ENCODE results near the gene B4GALT7.
A peak's percentile ranks its signal among the peaks of the same experiment; 100 is the strongest.
"Not testable (repeated sequence)": the region's sequence is repeated elsewhere in the genome, so short reads cannot be mapped to it uniquely, and the experiment has no call there.

B4GALT7 gene, protein sequence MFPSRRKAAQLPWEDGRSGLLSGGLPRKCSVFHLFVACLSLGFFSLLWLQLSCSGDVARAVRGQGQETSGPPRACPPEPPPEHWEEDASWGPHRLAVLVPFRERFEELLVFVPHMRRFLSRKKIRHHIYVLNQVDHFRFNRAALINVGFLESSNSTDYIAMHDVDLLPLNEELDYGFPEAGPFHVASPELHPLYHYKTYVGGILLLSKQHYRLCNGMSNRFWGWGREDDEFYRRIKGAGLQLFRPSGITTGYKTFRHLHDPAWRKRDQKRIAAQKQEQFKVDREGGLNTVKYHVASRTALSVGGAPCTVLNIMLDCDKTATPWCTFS

GRCh38 chr5:177599731-177600507, at the start of gene B4GALT7:
Gene B4GALT7 (plus strand): TSS chr5:177600132. CDS start chr5:177600211, 79 bp downstream.
- peak; percentile 58 to 97 (median 82) for DNase-seq
- intact Hi-C loops (cut with DNase I) = loop anchor here (2.0 kb wide), 1 partner anchor 83 kb away; the partner anchor contains the start of gene DDX41

DNA sequence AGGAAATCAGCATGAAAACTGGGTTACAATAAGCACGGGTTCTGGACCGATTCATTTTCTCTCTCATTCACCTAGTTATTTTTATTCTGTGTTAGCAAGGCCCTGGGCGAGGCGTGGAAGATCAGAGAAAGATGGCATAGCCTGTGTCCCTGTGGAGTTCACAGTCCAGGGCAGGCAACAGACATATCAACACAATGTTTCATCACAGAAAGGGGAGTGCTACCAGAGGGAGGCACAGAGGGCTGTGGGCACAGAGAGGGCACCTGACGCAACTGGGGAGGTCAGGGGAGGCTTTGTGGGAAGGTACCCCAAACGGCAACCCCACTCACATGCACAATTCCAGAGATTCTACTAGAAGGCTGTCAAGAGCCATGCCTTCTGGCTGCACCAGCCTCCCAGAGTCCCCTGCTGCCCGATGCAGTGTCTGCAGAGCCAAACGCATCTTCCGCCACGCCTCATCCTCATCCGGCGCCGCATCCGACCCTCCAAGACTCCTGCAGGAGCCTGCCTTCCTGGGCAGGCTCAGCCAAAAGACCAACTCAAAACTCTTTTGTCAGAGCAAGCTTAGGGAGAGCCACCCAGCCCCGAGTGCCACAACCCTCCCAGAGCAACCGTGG, 47.0 kb upstream of the B4GALT7 start:
- peak in 8 of 10 donors; percentile 23 to 88 (median 51) for DNase-seq
- intact Hi-C loops (cut with DNase I) = loop anchor here (2.0 kb wide), 1 partner anchor 40 kb away; the partner anchor contains the start of gene TMED9

GRCh38 chr5:177553671-177554429, 46.1 kb upstream of the B4GALT7 start:
- peak; percentile 22 to 91 (median 40) for DNase-seq
- intact Hi-C loops (cut with DNase I) = loop anchor here (2.0 kb wide), 2 partner anchors 37 to 39 kb away; partner anchors contain the start of genes DDX41 and TMED9

DNA sequence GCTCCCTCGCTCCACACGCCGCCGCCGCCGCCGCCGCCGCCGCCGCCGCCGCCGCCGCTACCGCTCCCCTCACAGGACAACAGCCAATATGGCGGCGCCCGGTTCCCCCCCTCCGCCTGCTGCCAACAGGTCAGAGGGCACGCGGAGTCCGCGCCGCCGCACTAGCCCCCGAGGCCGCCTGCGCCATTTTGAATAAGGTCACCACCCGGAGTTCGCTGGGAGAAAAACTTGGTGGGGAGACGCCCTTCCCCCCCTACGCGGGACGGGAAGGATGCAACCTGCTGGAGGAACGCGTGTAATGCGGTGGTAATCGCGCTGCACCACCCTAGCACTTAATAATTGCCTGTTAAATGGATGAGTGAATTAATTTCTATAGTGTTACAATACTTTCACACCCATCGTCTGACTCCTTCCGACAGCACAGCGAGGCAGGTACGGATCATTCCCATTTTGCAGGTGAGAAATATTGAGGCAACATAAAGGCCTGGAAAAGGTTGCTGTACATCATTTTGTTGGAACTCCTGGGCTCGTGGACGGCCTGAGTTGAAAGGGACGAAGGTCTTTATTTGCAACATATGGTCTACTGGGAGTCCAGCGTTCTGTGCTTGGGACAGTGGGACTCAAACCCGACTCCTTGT, 45.3 kb upstream of the B4GALT7 start, which contains the start of gene FAM193B:
Gene FAM193B (minus strand): TSS at position 90 of the 638 bp plus-strand sequence. CDS start 105 bp downstream, outside the sequence.
- DNase-seq = peak; percentile 90 to 99 (median 95)
- intact Hi-C loops (cut with DNase I) = loop anchor here (2.0 kb wide), 1 partner anchor 38 kb away; the partner anchor contains the start of gene DDX41

- intact Hi-C loops (cut with DNase I) = loop anchor here (2.0 kb wide), 1 partner anchor 38 kb away; the partner anchor contains the start of gene DDX41
- DNase-seq = peak in 1 of 10 donors; percentile 8
These were observed 44.7 kb upstream of the B4GALT7 start for GRCh38 chr5:177555228-177555627.

GRCh38 chr5:177555665-177556064, 44.3 kb upstream of the B4GALT7 start:
- peak in 1 of 10 donors; percentile 26 for DNase-seq
- intact Hi-C loops (cut with DNase I) = loop anchor here (2.0 kb wide), 1 partner anchor 39 kb away; the partner anchor contains the start of gene DDX41

DNA sequence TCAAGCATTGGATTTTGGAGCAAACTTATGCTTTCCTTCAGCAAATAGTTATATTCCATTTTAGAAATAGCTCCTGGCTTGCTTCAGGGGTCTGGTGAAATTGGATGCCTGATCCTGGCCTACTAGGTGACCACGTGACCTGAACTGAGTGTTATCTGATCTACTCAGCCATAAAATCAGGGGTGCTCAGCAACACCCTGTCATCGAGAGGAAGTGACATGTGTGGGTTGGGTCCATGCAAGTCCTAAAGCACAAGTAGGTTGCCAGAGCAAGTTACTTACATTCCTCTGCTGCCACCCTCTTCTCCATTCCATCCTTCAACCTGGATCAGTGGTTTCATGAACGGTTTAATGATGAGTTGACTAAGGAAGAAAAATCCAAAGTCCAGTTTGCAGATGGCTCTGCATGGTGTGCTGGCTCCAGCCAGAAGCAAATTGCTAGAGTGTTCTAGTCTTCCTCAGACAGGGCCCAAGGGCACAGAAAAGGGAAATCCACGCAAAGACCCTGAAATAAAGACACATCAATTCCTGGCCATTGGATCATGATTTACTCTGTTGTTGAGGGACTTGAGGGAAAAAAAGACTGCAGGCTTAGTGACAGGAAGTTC, 42.8 kb upstream of the B4GALT7 start:
- intact Hi-C loops (cut with DNase I) = no loop called here

GRCh38 chr5:177557796-177558195, 42.1 kb upstream of the B4GALT7 start:
- DNase-seq = no peak
- intact Hi-C loops (cut with DNase I) = no loop called here

More for the DNA sequence above, 42.8 kb upstream of the B4GALT7 start:
- no peak for DNase-seq

DNA sequence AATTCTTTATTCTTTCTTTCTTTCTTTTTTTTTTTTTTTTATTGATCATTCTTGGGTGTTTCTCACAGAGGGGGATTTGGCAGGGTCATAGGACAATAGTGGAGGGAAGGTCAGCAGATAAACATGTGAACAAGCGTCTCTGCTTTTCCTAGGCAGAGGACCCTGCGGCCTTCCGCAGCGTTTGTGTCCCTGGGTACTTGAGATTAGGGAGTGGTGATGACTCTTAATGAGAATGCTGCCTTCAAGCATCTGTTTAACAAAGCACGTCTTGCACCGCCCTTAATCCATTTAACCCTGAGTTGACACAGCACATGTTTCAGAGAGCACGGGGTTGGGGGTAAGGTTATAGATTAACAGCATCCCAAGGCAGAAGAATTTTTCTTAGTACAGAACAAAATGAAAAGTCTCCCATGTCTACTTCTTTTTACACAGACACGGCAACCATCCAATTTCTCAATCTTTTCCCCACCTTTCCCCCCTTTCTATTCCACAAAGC, 40.4 kb upstream of the B4GALT7 start:
- not testable (repeated sequence) for DNase-seq

DNA sequence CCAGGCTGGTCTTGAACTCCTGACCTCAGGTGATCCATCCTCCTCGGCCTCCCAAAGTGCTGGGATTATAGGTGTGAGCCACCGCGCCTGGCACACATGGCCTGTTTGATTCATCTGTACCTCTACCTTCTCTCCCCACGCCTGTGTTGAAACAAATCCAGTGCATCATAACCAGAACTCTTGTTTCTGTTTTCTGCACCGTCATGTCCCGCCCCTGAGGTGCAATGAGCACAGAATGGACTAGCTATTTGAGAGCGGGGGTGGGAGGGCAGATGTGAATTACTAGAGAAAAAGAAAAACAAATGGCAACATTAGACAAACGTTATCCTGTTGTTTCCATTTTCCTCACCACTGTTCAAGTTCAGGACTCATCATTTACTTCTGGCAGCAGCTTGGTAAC, 34.9 kb upstream of the B4GALT7 start:
- intact Hi-C loops (cut with DNase I) = no loop called here

More for the DNA sequence above, 40.4 kb upstream of the B4GALT7 start:
- intact Hi-C loops (cut with DNase I) = not testable (repeated sequence)

GRCh38 chr5:177568326-177568725, 31.6 kb upstream of the B4GALT7 start:
- intact Hi-C loops (cut with DNase I) = no loop called here
- peak in 1 of 10 donors; percentile 3 for DNase-seq

More for the DNA sequence above, 34.9 kb upstream of the B4GALT7 start:
- no peak for DNase-seq

- peak in 2 of 10 donors; percentile 2 to 43 for DNase-seq
- intact Hi-C loops (cut with DNase I) = no loop called here
These were observed 30.0 kb upstream of the B4GALT7 start for GRCh38 chr5:177569894-177570293.

DNA sequence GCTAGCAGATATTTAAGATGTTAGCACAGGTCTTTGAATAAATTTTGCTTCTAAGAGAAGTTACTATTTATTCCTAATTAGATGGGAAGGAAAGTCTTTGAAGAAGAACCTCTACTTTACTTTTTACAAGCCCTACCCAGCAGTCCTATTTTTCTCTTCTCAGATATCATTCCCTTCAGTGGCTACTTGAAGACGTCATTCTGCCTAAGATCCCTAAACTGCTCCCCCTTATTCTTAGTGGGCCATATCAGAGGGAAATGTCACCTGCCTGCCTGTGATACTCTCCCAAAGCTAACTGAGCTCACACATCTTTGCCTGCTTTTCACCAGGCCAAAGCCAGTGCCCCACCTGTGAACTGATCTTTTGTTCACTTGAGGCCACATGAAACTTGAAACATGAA, 24.4 kb upstream of the B4GALT7 start:
- intact Hi-C loops (cut with DNase I) = no loop called here
- peak in 1 of 10 donors; percentile 2 for DNase-seq

DNA sequence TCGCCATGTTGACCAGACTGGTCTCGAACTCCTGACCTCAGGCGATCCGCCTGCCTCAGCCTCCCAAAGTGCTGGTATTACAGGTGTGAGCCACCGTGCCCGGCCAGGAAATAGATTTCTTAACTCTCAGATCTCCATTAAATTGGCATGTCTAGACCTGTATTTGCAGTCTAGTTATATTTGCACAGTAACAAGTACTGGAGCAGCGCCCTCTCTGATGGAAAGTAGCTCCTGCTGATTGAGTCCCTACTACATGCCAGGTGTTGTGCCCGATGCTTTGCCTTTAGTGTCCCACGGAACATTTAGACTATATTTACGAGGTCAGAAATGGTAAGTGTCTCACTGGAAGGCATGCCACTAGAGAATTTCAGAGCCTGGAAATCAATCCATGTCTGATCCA, 23.8 kb upstream of the B4GALT7 start:
- intact Hi-C loops (cut with DNase I) = no loop called here
- DNase-seq = peak in 2 of 10 donors; percentile 6 to 8

GRCh38 chr5:177578316-177578715, 21.6 kb upstream of the B4GALT7 start:
- DNase-seq = peak in 1 of 10 donors; percentile 14
- intact Hi-C loops (cut with DNase I) = no loop called here

GRCh38 chr5:177588413-177588909, 11.5 kb upstream of the B4GALT7 start:
- intact Hi-C loops (cut with DNase I) = no loop called here
- DNase-seq = peak in 2 of 10 donors; percentile 17 to 30

- intact Hi-C loops (cut with DNase I) = no loop called here
These were observed 9.5 kb upstream of the B4GALT7 start for GRCh38 chr5:177590406-177590805.

GRCh38 chr5:177591690-177592009, 8.3 kb upstream of the B4GALT7 start:
- no peak for DNase-seq
- intact Hi-C loops (cut with DNase I) = loop anchor here (2.0 kb wide), 1 partner anchor 39 kb away; no protein-coding TSS in a partner anchor

More at GRCh38 chr5:177590406-177590805, 9.5 kb upstream of the B4GALT7 start:
- no peak for DNase-seq
